VCaP (cell line): ENCODE measurements around the gene SND1.

Experiments
- H3K27ac ChIP-seq: fragments of 450-650 bp; 2 replicates; pipeline ENCODE4 v1.5.1; 2017
- CTCF ChIP-seq: fragments of 450-650 bp; conservative IDR thresholded peaks from 2 replicates; pipeline ENCODE4 v1.5.1; 2017; ENCODE audit warnings: mild to moderate bottlenecking, moderate library complexity

Gene SND1

GRCh38 chr7:127820732-127821085 is 168.7 kb downstream of the SND1 start:
- no peak overlapping the region for H3K27ac ChIP-seq
- TF ChIP-seq CTCF: no peak

- TF ChIP-seq CTCF: no peak
- no peak overlapping the region for H3K27ac ChIP-seq
These were observed 169.2 kb downstream of the SND1 start for GRCh38 chr7:127821146-127821545.

GRCh38 chr7:127822822-127823508 is 171.0 kb downstream of the SND1 start:
- no peak for TF ChIP-seq CTCF
- no peak overlapping the region for H3K27ac ChIP-seq

- no peak overlapping the region for H3K27ac ChIP-seq
- TF ChIP-seq CTCF: no peak
These were observed 172.7 kb downstream of the SND1 start for GRCh38 chr7:127824682-127825081.

GRCh38 chr7:127828843-127829500 is 177.0 kb downstream of the SND1 start:
- no peak for TF ChIP-seq CTCF
- no peak overlapping the region for H3K27ac ChIP-seq

GRCh38 chr7:127831318-127832219 is 179.6 kb downstream of the SND1 start:
- TF ChIP-seq CTCF: no peak
- no peak overlapping the region for H3K27ac ChIP-seq

- H3K27ac ChIP-seq: no peak overlapping the region
- TF ChIP-seq CTCF: no peak
These were observed 180.6 kb downstream of the SND1 start for GRCh38 chr7:127832592-127832991.
